Measurements from ENCODE around the gene ADAMTS3. TPM values are rescaled to one million over a fixed set of nuclear protein-coding genes. Genes with fewer than 3 reads are reported as not detected.

ADAMTS3 gene
- polyA plus RNA-seq, 1 donor (not counting 4 experiments of a cell fraction or from before 2014, with no cell fraction given): 0.09 TPM

DNA sequence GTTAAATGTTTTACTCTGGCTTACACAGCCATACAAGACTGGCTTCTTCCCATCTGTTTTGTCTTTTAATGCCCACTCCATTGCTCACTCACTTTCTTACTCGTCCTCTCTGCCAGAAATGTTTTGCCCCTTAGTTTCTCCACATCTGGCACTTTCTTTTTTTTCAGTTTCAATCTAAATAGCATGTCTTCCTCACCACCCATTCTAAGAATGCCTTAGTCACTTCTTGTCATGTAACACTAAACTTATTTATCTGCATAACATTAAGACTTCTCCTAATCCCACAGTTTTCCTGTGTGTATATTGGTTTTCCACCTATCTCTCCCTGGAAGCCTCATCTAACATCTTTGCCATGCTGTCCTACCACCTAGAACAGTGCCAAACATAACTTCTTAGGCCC is 119.3 kb downstream of the ADAMTS3 start:
- H2AFZ ChIP-seq (ENCODE audit: control insufficient read depth, low read length): no peak overlapping the region
- no peak overlapping the region for H3K4me2 ChIP-seq (ENCODE audit: control insufficient read depth, extremely low read depth, insufficient read depth, low read depth, low read length)
- H3K36me3 ChIP-seq (ENCODE audit: control insufficient read depth in 2 of 2, extremely low read depth in 1 of 2, insufficient read depth in 2 of 2, low read length in 2 of 2): no peaks in the 10 kb centered on the region
- no peaks in the 10 kb centered on the region for H3K4me1 ChIP-seq (ENCODE audit: control insufficient read depth, extremely low read depth, insufficient read depth, low read length)
- H3K27ac ChIP-seq (ENCODE audit: control insufficient read depth, insufficient read depth, low read length): no peak overlapping the region
- H3K9me1 ChIP-seq (ENCODE audit: control insufficient read depth, extremely low read depth, insufficient read depth, low read length): no peaks in the 10 kb centered on the region
- dilution Hi-C loops (cut with MboI; ENCODE audit: extremely low pct_ligation_motif_present, low sequenced_read_pairs): no loop called here
- no peaks in the 10 kb centered on the region for H3K79me2 ChIP-seq (ENCODE audit: control insufficient read depth, insufficient read depth, low read length)
- H3K4me3 ChIP-seq (ENCODE audit: control insufficient read depth in 2 of 3, extremely low read depth in 1 of 3, insufficient read depth in 2 of 3, low read depth in 1 of 3, low read length in 3 of 3): no peak overlapping the region
- no peak overlapping the region for H3K9ac ChIP-seq (ENCODE audit: control insufficient read depth, extremely low read depth, insufficient read depth, low read length)
- no peaks in the 10 kb centered on the region for H3K9me3 ChIP-seq (ENCODE audit: control insufficient read depth, low read depth, low read length)
- DNase-seq (ENCODE audit: low read depth, low spot score) (no peak), FAIRE-seq (no peak)
- H4K20me1 ChIP-seq (ENCODE audit: control insufficient read depth, extremely low read depth, insufficient read depth, low read length): no peaks in the 10 kb centered on the region
- H3K27me3 ChIP-seq (ENCODE audit: control insufficient read depth, extremely low read depth, insufficient read depth, low read length): peaks cover 3% of the 10 kb centered on the region
- TF ChIP-seq, protein P1, sequence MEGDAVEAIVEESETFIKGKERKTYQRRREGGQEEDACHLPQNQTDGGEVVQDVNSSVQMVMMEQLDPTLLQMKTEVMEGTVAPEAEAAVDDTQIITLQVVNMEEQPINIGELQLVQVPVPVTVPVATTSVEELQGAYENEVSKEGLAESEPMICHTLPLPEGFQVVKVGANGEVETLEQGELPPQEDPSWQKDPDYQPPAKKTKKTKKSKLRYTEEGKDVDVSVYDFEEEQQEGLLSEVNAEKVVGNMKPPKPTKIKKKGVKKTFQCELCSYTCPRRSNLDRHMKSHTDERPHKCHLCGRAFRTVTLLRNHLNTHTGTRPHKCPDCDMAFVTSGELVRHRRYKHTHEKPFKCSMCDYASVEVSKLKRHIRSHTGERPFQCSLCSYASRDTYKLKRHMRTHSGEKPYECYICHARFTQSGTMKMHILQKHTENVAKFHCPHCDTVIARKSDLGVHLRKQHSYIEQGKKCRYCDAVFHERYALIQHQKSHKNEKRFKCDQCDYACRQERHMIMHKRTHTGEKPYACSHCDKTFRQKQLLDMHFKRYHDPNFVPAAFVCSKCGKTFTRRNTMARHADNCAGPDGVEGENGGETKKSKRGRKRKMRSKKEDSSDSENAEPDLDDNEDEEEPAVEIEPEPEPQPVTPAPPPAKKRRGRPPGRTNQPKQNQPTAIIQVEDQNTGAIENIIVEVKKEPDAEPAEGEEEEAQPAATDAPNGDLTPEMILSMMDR (optimal IDR thresholded peaks at IDR 0.05 in 1 of 3, IDR thresholded peaks at IDR 0.05 in 1 of 3, conservative IDR thresholded peaks at IDR 0.05 in 1 of 3; ENCODE audit: extremely low read depth in 1 of 3, insufficient read depth in 2 of 3, low read length in 3 of 3): no peak
- TF ChIP-seq EZH2 (IDR thresholded peaks at IDR 0.05; ENCODE audit: low read length): no peak

GRCh38 chr4:72448231-72448630 is 120.8 kb downstream of the ADAMTS3 start:
- dilution Hi-C loops (cut with MboI; ENCODE audit: extremely low pct_ligation_motif_present, low sequenced_read_pairs): no loop called here
- Histone ChIP-seq H3K4me3 (ENCODE audit: control insufficient read depth in 2 of 3, extremely low read depth in 1 of 3, insufficient read depth in 2 of 3, low read depth in 1 of 3, low read length in 3 of 3) (no peak overlapping the region), H3K9me1 (ENCODE audit: control insufficient read depth, extremely low read depth, insufficient read depth, low read length) (no peaks in the 10 kb centered on the region), H3K4me2 (ENCODE audit: control insufficient read depth, extremely low read depth, insufficient read depth, low read depth, low read length) (no peak overlapping the region), H3K27ac (ENCODE audit: control insufficient read depth, insufficient read depth, low read length) (no peak overlapping the region), H3K79me2 (ENCODE audit: control insufficient read depth, insufficient read depth, low read length) (no peaks in the 10 kb centered on the region), H3K4me1 (ENCODE audit: control insufficient read depth, extremely low read depth, insufficient read depth, low read length) (no peaks in the 10 kb centered on the region), H3K27me3 (ENCODE audit: control insufficient read depth, extremely low read depth, insufficient read depth, low read length) (peaks cover 3% of the 10 kb centered on the region), H3K9me3 (ENCODE audit: control insufficient read depth, low read depth, low read length) (no peaks in the 10 kb centered on the region), H3K9ac (ENCODE audit: control insufficient read depth, extremely low read depth, insufficient read depth, low read length) (no peak overlapping the region), H2AFZ (ENCODE audit: control insufficient read depth, low read length) (no peak overlapping the region), H4K20me1 (ENCODE audit: control insufficient read depth, extremely low read depth, insufficient read depth, low read length) (no peaks in the 10 kb centered on the region), H3K36me3 (ENCODE audit: control insufficient read depth in 2 of 2, extremely low read depth in 1 of 2, insufficient read depth in 2 of 2, low read length in 2 of 2) (no peaks in the 10 kb centered on the region)
- no peak for TF ChIP-seq EZH2 (IDR thresholded peaks at IDR 0.05; ENCODE audit: low read length)
- TF ChIP-seq, protein P1 (optimal IDR thresholded peaks at IDR 0.05 in 1 of 3, IDR thresholded peaks at IDR 0.05 in 1 of 3, conservative IDR thresholded peaks at IDR 0.05 in 1 of 3; ENCODE audit: extremely low read depth in 1 of 3, insufficient read depth in 2 of 3, low read length in 3 of 3): no peak
- no peak for DNase-seq (ENCODE audit: low read depth, low spot score)
- FAIRE-seq: no peak

Measured in keratinocyte (primary cell).